SK-N-SH (cell line): Measurements from ENCODE around the gene SPRY4. TPM values are rescaled to one million over a fixed set of nuclear protein-coding genes. Genes with fewer than 3 reads are reported as not detected.
"Not testable (repeated sequence)": the region's sequence is repeated elsewhere in the genome, so short reads cannot be mapped to it uniquely, and the experiment has no call there.

Experiments used
- CTCF ChIA-PET: fragments of 300-600, 350-600 bp; formaldehyde crosslinking; extraction: SDS; loops from one replicate; lab custom pipeline; 2021; lab: Yijun Ruan, JAX
- POLR2A ChIA-PET: fragments of 350-600 bp; sonication (Branson Sonifier 250); formaldehyde crosslinking; extraction: SDS; loops from one replicate; lab custom pipeline; 2020; ENCODE audit warnings: antibody characterized with exemption, inconsistent platforms; lab: Yijun Ruan, JAX
- DNase-seq: peaks from one replicate; pipeline ENCODE4 v3.0.0; 2012
- H2AFZ ChIP-seq: fragments of 200-600 bp; sonication (generic); 2 replicates; pipeline ENCODE4 v1.8.1; 2016; ENCODE audit warnings: antibody characterized with exemption, mild to moderate bottlenecking, low read depth
- H3F3A ChIP-seq: fragments of 200-600 bp; sonication (generic); replicated peaks from 2 replicates; pipeline ENCODE3; 2016; ENCODE audit warnings: antibody characterized with exemption, mild to moderate bottlenecking; ENCODE audit not compliant: insufficient read depth
- H3K27ac ChIP-seq, 2 experiments: fragments of 200-500 bp in 1 of 2; fragments of 200-600 bp in 1 of 2; sonication (Bioruptor generic) in 1 of 2; sonication (generic), shearing (Covaris generic) in 1 of 2; 2 replicates each; pipeline versions ENCODE4 v1.5.1 to v1.6.1; 2014 to 2016; ENCODE audit warnings: low read depth in 2 of 2, inconsistent platforms in 1 of 2, low read length in 1 of 2, mild to moderate bottlenecking in 1 of 2, mixed read lengths in 1 of 2
- H3K27me3 ChIP-seq: fragments of 200-600 bp; sonication (generic), shearing (Covaris generic); 2 replicates; pipeline ENCODE4 v1.6.1; 2016; ENCODE audit warnings: mixed run types; ENCODE audit not compliant: insufficient read depth
- H3K36me3 ChIP-seq, 2 experiments: fragments of 200-500 bp in 1 of 2; fragments of 200-600 bp in 1 of 2; sonication (Bioruptor generic) in 1 of 2; sonication (generic) in 1 of 2; replicated peaks in 1 of 2; 2 replicates each; pipeline versions ENCODE3 to v1.5.1; 2014 to 2016; ENCODE audit warnings: low read length in 1 of 2, mild to moderate bottlenecking in 1 of 2; ENCODE audit not compliant: insufficient read depth in 2 of 2, control insufficient read depth in 1 of 2
- H3K4me1 ChIP-seq, 2 experiments: fragments of 200-500 bp in 1 of 2; fragments of 200-600 bp in 1 of 2; sonication (Bioruptor generic) in 1 of 2; sonication (generic), shearing (Covaris generic) in 1 of 2; 2 replicates each; pipeline versions ENCODE4 v1.5.1 to v1.6.1; 2014 to 2016; ENCODE audit warnings: low read depth in 1 of 2, low read length in 1 of 2, mixed run types in 1 of 2; ENCODE audit not compliant: insufficient read depth in 2 of 2, control insufficient read depth in 1 of 2
- H3K4me2 ChIP-seq: fragments of 200-600 bp; sonication (generic), shearing (Covaris generic); 2 replicates; pipeline ENCODE4 v1.6.1; 2017; ENCODE audit warnings: mixed run types
- H3K4me3 ChIP-seq, 2 experiments: fragments of 200-500 bp in 1 of 2; fragments of 200-600 bp in 1 of 2; sonication (Bioruptor generic) in 1 of 2; sonication (generic), shearing (Covaris generic) in 1 of 2; 2 replicates each; pipeline versions ENCODE4 v1.5.1 to v1.8.1; 2014 to 2016; ENCODE audit warnings: low read depth in 2 of 2, inconsistent platforms in 1 of 2, low read length in 1 of 2, mild to moderate bottlenecking in 1 of 2, mixed read lengths in 1 of 2, moderate library complexity in 1 of 2
- H3K79me2 ChIP-seq: fragments of 200-600 bp; sonication (generic); 2 replicates; pipeline ENCODE4 v1.8.1; 2017; ENCODE audit warnings: mild to moderate bottlenecking; ENCODE audit not compliant: insufficient read depth
- H3K9ac ChIP-seq: fragments of 200-600 bp; sonication (generic); 2 replicates; pipeline ENCODE4 v1.6.1; 2017; ENCODE audit warnings: mixed run types
- H3K9me2 ChIP-seq: fragments of 200-600 bp; sonication (generic); 2 replicates; pipeline ENCODE4 v1.6.1; 2017; ENCODE audit warnings: mixed run types
- H3K9me3 ChIP-seq: fragments of 200-600 bp; sonication (generic); 2 replicates; pipeline ENCODE4 v1.6.1; 2017; ENCODE audit warnings: mixed run types, mild to moderate bottlenecking, moderate library complexity
- H4K20me1 ChIP-seq: fragments of 200-600 bp; sonication (generic); 2 replicates; pipeline ENCODE4 v1.6.1; 2017; ENCODE audit warnings: mild to moderate bottlenecking, mixed run types; ENCODE audit not compliant: insufficient read depth
- GABPA ChIP-seq: IDR thresholded peaks from 2 replicates; pipeline ENCODE4 v1.4.0; 2012; ENCODE audit warnings: low read depth, mild to moderate bottlenecking
- MAX ChIP-seq: IDR thresholded peaks from 2 replicates; pipeline ENCODE4 v1.4.0; 2012; ENCODE audit warnings: low read depth
- REST ChIP-seq: IDR thresholded peaks from 2 replicates; pipeline ENCODE4 v1.6.1; 2012; ENCODE audit warnings: mild to moderate bottlenecking, low read depth, low read length, moderate library complexity
- SIN3A ChIP-seq: IDR thresholded peaks from 2 replicates; pipeline ENCODE4 v1.6.1; 2012; ENCODE audit warnings: low read depth, mild to moderate bottlenecking, low read length, moderate library complexity, borderline replicate concordance
- SMC3 ChIP-seq: IDR thresholded peaks from 2 replicates; pipeline ENCODE4 v1.6.1; 2012; ENCODE audit warnings: low read depth, low read length, improper control_type of control experiment
- TCF12 ChIP-seq: IDR thresholded peaks from 2 replicates; pipeline ENCODE4 v1.4.0; 2012
- USF2 ChIP-seq: fragments of 150-350 bp; IDR thresholded peaks from 2 replicates; pipeline ENCODE4 v1.6.1; 2017; ENCODE audit warnings: antibody characterized with exemption, low read length, low read depth, borderline replicate concordance
- WGBS: methylation state at CpG from one replicate; pipeline ENCODE4 v1.1.6; 2017; ENCODE audit warnings: low lambda C conversion rate; 5-methylcytosine and 5-hydroxymethylcytosine counted together
- polyA plus RNA-seq, 3 experiments: library from polyadenylated mRNA; depleted of rRNA; stranded (reverse); fragments of >200 nt; gene quantifications; 2 replicates each; pipeline ENCODE4 v1.2.3, GENCODE V29; 2012

SPRY4 gene
- polyA plus RNA-seq, 1 of the 3 experiments (the other 2 are of a cell fraction): 18.0 TPM

- ChIA-PET POLR2A (interaction anchor here (0.6 to 1.1 kb wide), 3 partner anchors 34 to 93 kb away, joined by 3 read pairs; no protein-coding TSS in a partner anchor), CTCF (interaction anchor here (0.7 to 3.4 kb wide), 2 partner anchors 186 to 211 kb away, joined by 3 to 9 read pairs; no protein-coding TSS in a partner anchor)
- Histone ChIP-seq H2AFZ (no peak overlapping the region), H3K9ac (no peak overlapping the region; the same call in 1 of the 2 replicates), H3K9me2 (no peaks in the 10 kb centered on the region), H3K36me3 (no peaks in the 10 kb centered on the region), H3K4me1 (peaks cover 29 to 48% of the 10 kb centered on the region in 2 experiments), H3F3A (peaks cover 20% of the 10 kb centered on the region), H3K4me3 (no peak overlapping the region), H3K4me2 (0 out of 2 replicates have a peak overlapping the region, but pooled peaks have one; percentile 65), H4K20me1 (no peaks in the 10 kb centered on the region), H3K27ac (peak overlapping the region; percentile 16 to 97), H3K9me3 (no peaks in the 10 kb centered on the region), H3K27me3 (no peaks in the 10 kb centered on the region), H3K79me2 (peaks cover 48% of the 10 kb centered on the region)
- whole genome bisulfite sequencing: 92% methylated on average over 5 of the region's 5 CpGs
- TF ChIP-seq MAX (no peak), SIN3A (no peak), TCF12 (no peak), USF2 (no peak), GABPA (no peak), SMC3 (no peak), REST (no peak)
- no peak for DNase-seq
Measured at GRCh38 chr5:142363619-142363963, 38.8 kb upstream of the SPRY4 start.

GRCh38 chr5:142362193-142362592 lies 37.4 kb upstream of the SPRY4 start:
- 69% methylated on average over 11 of the region's 11 CpGs for WGBS
- POLR2A ChIA-PET, H4K20me1 ChIP-seq, H3K36me3 ChIP-seq, H3K9me2 ChIP-seq, H3K27me3 ChIP-seq, H2AFZ ChIP-seq, DNase-seq, H3K9me3 ChIP-seq, H3K4me3 ChIP-seq: not testable (repeated sequence)
- CTCF ChIA-PET: interaction anchor here (0.6 to 3.4 kb wide), 3 partner anchors 188 to 223 kb away, joined by 3 to 9 read pairs (median 4); no protein-coding TSS in a partner anchor
- H3K9ac ChIP-seq: peak overlapping the region; percentile 68; the same call in 1 of the 2 replicates
- peaks cover 20% of the 10 kb centered on the region for H3F3A ChIP-seq
- peak overlapping the region; percentile 94 to 97 for H3K27ac ChIP-seq
- peak overlapping the region; percentile 65 for H3K4me2 ChIP-seq
- peaks cover 61% of the 10 kb centered on the region for H3K79me2 ChIP-seq
- peaks cover 36 to 62% of the 10 kb centered on the region in 2 experiments for H3K4me1 ChIP-seq
